GM21576 (cell line): Measurements from ENCODE around the gene SH3PXD2A.
"Not testable (repeated sequence)": the region's sequence is repeated elsewhere in the genome, so short reads cannot be mapped to it uniquely, and the experiment has no call there.

Experiments
- ATAC-seq: cut with Tn5 transposase; IDR thresholded peaks from one replicate; pipeline ENCODE4 v1.9.1; 2021; ENCODE audit warnings: mild to moderate bottlenecking, moderate library complexity; ENCODE audit not compliant: unreplicated experiment

The SH3PXD2A gene

DNA sequence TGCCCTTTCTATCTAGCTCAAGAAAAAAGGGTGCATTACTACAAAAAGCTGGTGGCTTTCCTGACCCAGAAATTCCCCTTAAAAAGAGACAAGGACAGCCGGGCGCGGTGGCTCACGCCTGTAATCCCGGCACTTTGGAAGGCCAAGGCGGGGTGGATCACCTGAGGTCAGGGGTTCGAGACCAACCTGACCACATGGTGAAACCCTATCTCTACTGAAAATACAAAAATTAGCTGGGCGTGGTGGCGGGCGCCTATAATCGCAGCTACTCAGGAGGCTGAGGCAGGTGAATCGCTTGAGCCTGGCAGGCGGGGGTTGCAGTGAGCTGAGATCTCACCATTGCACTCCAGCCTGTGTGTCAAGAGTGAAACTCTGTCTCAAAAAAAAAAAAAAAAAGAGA lies 82.5 kb downstream of the SH3PXD2A start:
- not testable (repeated sequence) for ATAC-seq

DNA sequence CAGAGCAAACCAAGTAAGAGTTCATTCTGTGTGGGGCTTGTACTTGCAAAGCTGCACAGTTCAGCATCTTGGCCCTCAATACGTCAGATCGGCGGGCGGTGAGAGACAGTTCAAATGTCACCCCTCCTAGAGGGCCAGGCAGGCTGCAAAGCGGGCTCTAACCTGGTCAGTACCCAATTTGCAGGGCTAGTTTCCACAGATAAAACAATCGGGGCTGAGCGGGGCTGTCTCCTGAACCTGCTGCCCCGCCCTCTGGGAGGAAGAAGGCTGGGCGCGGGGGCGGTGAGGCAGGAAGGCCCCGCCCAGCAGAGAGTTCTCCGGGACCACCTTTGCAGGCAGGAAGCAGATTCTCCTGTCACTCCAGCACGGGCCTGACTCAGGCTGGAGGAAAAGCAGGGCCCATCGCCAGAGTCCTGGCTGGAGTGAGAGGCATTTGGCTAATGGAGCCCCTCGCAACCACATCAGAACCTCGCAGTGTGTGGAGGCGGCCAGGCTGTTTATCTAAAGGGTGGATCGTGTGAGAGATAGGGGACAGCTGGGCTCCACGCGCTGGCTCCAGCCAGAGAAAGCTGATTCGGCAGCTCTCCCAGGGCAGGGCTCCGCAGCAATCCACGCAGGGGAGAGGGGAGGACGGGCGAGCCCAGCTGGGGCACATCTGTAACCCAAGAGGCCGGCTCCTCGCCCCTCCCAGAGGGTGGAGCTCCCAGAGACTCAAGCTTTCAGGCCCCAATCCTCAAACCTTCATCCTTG lies 83.1 kb downstream of the SH3PXD2A start:
- ATAC-seq, result peak; percentile 65

DNA sequence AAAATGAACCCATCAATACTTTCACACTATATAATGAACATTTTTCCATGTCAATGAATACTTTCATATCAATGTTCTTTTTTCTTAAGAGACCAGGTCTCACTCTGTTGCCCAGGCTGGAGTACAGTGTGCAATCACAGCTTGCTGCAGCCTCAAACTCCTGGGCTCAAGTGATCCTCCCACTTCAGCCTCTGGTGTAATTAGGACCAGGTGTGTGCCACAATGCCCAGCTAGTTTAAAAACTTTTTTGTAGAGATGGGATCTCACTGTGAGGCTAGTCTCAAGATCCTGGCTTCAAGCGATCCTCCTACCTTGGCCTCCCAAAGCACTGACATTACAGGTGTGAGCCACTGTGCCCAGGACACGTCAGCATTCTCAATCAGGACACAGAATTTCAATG lies 85.2 kb downstream of the SH3PXD2A start:
- no peak for ATAC-seq

DNA sequence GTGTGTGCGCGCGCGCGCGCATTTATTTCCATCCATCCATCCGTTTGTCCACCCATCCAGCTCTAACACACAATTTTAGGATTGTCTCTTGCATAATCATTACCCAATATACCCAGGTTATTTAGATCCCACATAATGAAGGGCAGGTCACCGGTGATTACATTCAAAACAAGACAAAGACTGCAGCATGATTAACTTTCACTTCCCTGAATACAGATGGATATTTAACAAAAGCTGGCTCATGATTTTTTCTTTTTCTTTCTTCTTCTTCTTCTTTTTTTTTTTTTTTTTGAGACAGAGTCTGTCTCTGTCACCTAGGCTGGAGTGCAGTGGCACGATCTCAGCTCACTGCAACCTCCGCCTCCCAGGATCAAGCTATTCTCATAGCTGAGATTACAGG lies 86.2 kb downstream of the SH3PXD2A start:
- no peak for ATAC-seq

DNA sequence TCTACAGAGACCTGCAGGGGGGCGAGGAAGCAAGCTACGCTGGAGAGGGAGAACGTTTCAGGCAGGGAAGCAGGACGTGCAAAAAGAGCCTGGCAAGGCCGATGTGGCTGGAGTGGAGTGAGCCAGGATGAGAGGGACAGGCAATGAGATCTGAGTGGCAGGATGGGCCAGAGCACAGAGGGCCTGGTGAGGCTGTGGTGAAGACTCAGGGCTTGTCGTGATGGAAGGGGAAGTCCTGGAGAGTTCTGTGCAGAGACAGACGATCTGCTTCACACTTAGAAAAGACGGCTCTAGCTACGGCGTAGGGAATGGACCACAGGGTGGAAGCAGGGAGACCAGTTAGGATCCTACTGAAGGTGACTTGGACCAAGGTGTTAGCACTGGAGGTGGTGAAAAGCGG lies 87.0 kb downstream of the SH3PXD2A start:
- ATAC-seq, result no peak

DNA sequence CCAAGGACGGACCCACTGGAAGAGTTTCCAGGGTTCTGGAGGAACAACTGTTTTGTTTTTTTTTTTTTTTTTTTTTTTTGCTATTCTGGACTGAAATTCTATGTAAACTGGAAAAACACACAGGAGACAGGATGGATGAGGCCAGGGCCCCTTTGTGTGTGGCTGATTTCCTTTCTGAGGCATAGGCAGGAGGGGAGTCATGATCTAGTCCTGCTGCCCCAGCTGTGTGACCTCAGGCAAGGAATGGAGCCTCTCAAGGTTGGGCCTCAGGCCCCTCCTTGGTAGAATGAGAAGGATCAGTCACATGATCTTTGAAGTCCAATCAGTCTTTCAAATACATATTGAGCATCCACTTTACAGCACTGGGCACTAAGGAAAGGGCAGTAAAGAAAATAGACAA lies 87.6 kb downstream of the SH3PXD2A start:
- no peak for ATAC-seq

DNA sequence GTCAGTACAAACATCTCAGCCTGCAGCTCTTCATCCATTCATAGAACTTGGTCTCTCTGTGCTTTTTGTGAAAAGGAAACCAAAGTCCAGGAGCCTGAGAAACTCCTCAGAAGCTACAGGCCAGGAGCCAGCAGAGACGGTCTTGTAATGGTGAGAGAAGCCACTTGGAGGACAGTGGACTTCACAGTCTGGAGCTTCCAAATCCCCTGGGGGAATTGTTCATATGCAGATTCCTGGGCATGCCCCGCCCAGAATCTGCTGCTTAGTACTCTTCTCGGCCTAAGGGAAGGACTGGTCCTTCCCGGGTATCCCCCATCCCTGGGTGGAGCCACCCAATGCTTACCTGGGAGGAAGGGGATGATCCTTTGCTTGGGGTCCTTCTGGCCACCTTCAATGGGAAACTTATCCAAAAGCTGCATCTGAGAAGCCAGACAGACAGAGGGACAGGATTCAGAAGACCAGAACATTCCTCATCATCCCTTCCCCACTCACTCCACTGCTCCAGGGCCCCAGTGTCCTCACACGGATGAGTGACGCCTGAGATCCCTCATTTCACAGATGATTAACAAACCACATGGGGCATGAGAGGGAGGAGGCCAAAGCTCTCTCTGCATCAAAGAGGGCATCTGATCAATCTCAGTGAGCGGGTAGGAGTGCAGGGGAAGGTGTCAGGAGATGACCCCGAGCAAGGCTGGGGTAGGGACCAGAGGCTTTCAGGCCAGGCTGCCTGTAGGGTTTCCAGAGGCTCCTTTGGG lies 88.4 kb downstream of the SH3PXD2A start:
- no peak for ATAC-seq

DNA sequence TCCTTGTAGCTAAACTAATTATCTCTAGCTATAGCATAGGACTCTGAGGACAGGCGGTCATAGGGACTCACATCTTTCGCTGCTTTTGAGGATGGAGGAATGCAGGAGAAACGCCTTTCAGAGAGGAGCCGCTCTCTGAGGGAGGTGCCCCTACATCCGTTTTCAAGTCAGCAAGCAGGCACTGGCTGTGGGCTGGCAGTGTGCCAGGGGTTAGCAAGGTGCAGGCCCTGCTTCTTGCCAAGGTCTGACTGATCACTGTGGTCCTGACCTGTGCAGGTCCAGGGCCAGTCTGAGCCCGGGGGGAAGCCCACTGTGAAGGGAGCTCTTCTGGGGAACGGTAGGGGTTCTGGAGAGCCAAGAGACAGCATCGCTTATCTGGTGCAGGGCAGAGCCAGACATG lies 89.4 kb downstream of the SH3PXD2A start:
- no peak for ATAC-seq

DNA sequence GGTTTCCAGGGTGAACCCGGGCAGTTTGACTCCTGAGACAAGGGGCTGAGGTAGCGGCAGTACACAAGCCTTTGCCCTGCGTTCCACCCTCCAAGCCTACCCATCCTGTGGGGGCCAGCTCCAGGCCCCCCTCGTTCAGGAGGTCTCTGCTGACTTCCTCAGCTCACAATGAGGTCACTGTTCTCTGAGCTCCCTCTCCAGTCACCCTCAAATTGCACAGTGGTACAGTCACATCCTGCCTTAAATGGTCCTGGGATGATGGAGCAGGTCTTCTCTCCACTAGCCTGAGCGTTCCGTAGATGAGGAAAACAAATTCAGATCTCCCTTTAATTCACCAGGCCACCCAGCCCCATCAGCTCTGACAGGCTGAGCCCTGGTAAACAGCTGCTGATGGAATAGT lies 90.2 kb downstream of the SH3PXD2A start:
- no peak for ATAC-seq

DNA sequence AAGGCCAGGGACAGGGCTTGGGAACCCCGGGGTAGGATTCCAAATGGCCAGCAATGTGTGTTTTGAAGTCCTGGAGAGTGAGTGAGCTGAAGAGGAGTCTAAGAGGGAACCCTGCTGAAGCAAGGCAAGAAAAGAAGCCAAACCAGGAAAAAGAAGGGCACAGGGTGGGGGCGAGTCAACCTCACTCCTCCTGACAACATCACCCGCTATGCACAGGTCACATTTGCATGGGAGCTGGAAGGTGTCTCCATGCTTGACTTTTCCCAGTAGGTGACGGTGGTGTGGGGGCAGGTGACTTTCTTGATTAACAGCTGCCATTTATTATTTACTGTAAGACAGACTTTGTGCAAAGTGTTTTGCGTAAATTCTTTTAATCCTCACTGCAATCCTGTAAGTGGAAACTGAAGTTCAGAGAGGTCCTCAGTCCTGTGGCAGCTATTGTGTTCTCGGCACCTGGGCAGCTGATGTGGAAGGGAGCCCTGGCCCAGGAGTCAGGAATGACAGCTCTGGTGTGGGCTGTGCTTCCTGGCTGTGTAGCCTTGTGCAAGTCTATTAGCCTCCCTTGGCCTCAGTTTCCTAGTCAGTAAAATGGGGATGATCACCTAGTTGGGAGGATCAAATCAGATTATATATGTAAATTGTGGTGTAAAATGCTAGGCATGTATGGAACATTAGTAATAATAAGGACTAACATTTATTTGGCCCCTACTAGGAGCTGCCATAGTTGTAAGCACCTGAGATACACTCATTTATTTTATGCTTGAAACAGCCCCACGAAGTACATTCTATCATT lies 90.9 kb downstream of the SH3PXD2A start:
- no peak for ATAC-seq

DNA sequence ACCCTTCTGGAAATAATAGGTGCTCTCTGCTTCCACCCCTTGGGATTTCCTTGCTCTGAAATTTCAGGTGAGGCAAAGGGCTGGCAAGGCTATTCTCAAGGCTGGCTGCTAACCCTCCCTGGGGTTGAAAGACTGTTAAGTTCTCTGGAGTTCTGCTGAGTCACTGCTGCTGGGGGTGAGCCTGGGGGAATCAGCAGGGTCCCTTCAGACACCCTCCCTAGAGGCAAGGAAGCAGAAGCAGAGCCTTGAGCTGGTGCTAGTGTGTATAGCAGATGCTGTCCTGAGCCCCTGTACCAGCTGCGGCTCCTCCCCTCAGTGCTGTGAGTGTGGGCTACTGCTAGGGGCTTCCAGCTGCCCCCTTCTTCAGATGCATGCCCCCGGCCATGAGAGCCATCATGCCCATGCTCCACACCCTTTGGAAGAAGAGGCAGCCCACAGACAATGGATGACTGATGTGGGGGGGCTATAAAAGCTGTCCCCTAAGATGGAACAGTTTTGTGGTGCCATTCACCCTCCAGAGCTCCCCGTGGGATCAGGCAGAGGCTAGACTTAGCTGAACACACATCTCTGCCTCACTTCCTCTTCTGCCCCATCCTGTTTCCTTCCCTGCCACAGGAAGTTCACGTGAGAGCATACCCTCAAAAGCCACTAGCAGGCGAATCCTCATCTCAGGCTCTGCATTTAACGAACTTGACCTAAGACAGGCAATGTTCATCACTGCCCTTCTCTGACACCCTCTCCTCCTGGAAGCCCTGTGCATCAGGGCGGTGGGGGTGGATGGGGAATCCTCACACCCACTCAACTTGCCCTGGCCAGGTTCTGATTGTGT lies 91.8 kb downstream of the SH3PXD2A start:
- no peak for ATAC-seq

DNA sequence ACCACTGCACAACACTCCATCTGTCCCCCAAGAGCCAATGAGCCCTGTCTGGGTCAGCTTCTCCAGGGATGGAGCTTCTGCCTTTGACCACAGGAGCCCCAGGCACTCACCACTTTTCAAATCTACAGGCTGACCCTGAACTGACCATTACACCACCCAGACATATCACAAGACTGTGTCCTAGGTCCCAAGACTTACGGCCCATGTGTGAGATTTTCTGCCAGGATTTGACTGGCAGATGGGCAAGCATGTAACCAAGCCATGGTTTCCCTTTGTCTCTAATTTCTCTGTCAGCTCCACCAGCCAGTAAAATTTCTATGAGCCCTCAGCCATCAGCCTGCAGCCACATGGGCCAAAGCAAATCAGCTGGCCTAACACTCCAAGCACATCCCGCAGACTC lies 92.5 kb downstream of the SH3PXD2A start:
- no peak for ATAC-seq

DNA sequence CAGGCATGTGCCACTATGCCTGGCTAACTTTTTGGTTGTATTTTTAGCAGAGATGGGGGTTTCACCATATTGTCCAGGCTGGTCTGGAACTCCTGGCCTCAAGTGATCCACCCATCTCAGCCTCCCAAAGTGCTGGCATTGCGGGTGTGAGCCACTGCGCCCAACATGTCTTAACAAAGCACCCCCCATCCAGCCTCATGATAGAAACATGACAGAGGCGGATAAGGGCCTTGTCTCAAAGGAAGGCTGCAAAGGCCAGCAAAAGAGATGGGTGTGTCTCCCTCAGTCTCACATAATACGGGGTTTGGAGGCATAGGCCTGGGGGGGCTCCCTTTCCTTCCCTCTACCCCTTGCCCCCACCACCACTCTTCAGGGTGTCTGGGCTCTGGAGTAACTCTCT lies 93.2 kb downstream of the SH3PXD2A start:
- no peak for ATAC-seq

DNA sequence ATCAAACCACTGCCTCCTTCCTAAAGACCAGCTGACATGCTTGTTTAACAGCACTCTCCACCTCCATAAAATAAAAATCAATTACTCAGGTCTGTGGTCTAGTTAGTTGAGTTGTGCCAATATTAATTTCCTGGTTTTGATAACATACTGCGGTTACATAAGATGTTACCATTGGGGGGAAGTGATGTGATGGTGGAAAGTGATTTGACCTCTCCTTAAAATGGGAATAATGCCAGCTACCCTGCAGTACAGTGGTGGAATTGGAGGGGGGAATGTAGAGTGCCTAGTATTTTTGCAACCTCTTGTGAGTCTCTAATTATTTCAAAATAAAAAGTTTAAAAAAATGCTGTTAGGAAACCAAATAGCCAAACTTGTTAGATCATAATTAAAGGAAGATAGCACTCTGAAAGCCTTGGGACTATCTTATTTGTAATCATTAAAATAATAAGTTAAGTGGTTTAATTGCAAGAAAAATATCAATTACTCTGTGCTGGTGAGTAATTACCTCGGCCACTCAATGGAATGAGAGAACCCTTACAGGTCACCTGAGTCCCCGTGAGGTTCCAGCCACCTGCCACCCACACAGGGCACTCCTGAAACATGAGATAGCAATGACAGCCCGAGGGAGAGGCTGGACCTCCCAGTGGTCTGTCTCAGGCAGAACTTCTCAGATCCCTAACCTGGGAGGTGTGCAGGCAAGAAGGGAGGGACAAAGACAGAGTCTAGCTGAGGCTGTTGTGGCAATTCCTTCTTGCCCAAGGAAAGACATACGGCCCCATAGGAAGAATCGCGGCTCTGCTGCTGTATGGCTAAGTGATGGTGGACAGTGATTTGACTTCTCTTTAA lies 94.1 kb downstream of the SH3PXD2A start:
- no peak for ATAC-seq

DNA sequence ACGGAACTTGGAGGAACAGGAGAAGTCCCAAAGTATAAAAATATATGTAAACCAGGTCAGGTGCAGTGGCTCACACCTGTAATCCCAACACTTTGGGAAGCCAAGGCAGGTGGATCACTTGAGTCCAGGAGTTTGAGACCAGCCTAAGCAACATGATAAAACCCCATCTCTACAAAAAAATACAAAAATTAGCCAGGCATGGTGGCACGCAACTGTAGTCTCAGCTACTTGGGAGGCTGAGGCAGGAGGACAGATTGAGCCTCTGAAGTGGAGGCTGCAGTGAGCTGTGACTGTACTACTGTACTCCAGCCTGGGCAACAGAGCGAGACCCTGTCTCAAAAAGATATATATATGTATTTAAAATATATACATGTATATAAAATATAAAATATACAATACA lies 95.1 kb downstream of the SH3PXD2A start:
- ATAC-seq, result not testable (repeated sequence)

DNA sequence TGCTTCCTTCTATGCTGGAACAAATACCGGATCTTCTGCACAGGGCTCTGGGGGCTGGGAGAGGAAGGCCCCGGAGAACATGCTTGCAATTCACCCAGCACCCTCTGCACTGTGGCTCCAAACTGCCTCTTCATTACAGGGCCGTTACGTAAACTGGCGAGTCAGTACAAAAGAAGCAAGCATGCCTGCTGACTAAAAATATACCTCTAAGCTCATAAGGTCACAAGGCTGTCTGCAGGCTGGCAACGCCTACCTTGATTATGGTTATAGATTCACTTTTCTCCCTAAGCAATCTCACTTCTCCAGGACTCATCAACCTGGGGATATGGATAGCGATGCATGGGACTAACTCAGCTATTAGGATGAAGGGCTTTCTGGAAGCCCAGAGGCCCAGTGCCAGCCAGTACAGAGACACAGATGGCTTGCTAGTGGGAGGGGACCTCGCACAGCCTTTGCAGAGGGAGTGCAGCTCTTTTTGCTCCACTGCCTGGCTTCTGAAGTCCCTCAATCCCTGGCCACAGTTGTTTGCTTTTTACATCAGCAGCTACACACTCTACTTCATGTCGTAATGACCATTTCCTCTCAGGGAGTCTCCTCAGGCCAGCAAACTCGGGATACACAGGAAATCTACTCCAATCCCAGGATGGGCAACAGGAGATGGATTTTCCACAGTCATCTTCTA lies 96.1 kb downstream of the SH3PXD2A start:
- ATAC-seq, result no peak

DNA sequence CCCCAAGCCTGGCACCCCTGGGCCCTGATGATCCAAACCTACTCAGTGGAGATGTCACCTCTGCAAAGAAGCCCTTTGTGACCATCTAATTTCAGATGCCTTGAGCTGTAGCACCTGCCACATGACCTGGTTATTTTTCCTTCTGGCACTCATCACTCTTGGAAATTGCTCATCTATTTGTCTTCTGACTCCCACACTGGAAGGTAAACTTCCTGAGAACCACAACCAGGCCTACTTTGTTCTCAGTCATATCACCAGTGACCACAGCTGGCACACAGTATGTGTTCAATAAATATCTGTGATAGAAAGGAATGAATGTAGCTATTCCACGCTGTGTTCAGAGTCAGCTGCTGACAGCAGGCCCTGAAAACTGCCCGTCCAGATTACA lies 97.1 kb downstream of the SH3PXD2A start:
- no peak for ATAC-seq

DNA sequence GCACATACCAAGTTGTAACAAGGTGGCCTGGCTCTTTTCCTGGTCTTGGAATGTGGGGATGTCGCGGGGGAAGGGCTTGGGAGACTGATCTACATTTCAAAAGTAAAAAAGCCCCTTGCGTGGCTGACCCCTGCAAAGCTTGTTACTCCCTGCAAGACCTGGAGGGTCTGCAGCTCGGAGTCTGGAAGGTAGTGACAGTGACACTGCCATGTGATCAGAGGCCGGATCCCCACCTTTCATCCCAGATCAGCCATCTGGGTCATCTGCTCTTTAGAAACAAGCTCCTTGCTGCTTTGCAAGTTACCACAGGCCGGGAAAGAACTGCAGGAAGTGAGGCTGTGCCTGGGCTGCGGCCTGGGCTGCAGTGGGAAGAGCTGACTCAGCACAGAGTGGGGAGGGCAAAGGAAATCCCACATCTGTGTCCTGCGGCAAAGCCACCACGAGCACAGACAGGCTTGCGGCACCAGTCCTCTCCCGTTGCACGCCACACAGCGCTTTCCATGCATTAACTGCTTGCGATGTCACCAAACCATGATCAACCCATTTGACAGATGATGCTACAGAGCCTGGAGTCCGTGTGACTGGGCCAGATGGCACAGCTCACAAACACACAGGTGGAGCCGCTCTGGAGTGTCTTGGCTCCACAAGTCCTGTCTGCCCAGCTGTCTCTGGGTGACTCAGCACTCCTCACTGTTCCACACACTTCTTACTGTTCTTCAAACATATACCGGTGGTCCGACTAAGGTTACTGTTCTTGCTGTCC lies 97.7 kb downstream of the SH3PXD2A start:
- ATAC-seq, result no peak
